Measurements from ENCODE around the gene LMOD2.

Gene LMOD2

GRCh38 chr7:123655614-123656013 is at the start of gene LMOD2:
Gene LMOD2 (plus strand): TSS chr7:123655866. CDS start chr7:123655964, 98 bp downstream.
- TF ChIP-seq ZNF274 (IDR thresholded peaks at IDR 0.05; ENCODE audit: low read depth, low read length) = no peak
- no peak within 1 kb of the TSS for H3K4me3 ChIP-seq (ENCODE audit: low read length)

- H3K4me3 ChIP-seq (ENCODE audit: low read length) = no peak overlapping the region
- no peak for TF ChIP-seq ZNF274 (IDR thresholded peaks at IDR 0.05; ENCODE audit: low read depth, low read length)
Measured at GRCh38 chr7:123607423-123607975, 48.2 kb upstream of the LMOD2 start.

GRCh38 chr7:123608991-123609882 is 46.4 kb upstream of the LMOD2 start:
- TF ChIP-seq ZNF274 (IDR thresholded peaks at IDR 0.05; ENCODE audit: low read depth, low read length) = no peak

DNA sequence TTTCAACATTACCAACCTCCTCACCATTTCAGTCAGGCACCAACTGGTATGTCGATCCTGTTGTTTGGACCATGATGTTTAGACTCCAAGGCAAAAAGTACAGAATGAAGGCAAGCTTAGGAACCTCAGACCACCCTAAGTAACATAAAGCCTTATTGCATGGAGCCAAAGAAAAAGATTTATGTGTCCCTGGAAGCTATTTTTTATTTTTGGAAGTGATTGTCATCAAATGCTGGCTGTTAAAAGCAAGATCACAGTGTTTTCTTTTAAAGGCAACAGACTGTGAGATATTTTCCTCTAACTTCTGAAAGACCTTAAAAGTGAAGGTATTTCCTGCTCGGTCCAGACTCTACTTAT is 45.8 kb upstream of the LMOD2 start:
- TF ChIP-seq ZNF274 (IDR thresholded peaks at IDR 0.05; ENCODE audit: low read depth, low read length) = no peak
- no peak overlapping the region for H3K4me3 ChIP-seq (ENCODE audit: low read length)

More at GRCh38 chr7:123608991-123609882, 46.4 kb upstream of the LMOD2 start:
- no peak overlapping the region for H3K4me3 ChIP-seq (ENCODE audit: low read length)

DNA sequence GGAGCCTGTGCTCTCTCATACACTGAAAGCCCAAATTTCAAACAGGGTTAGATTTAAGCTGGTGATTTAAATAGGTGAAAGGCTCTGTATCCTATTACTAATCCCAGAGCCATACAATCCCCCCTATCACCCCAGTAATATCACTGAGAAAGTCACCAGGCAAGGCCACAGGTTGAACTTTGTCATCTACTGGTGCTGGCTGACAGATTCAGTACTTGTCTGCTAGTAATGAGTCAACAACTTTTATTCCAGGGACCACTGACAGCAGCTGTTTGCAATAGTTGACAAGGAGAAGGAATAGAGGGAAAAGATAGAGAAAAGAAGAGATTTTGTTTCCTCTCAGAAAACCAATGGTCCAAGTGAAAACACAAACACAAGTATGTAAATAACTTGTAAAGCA is 43.6 kb upstream of the LMOD2 start:
- no peak for TF ChIP-seq ZNF274 (IDR thresholded peaks at IDR 0.05; ENCODE audit: low read depth, low read length)
- no peak overlapping the region for H3K4me3 ChIP-seq (ENCODE audit: low read length)

DNA sequence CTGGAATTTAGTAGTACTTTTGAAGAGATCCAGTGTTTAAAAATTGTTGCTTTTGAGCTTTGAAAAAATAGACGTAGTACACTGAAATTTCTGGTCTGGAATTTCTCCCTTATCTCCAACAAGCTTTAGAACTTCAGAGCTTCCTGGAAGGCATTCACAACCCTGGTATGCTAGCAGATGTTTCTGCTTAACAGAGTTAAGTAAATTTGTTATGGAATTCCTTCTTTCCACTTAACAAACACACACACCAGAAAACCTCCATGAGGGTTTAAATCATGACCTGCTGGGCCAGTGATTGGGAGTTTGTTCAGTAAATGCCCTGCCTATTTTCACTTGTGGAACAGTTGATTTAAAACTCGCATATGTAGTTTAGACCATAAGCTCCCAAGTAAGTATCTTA is 40.3 kb upstream of the LMOD2 start:
- TF ChIP-seq ZNF274 (IDR thresholded peaks at IDR 0.05; ENCODE audit: low read depth, low read length) = no peak
- no peak overlapping the region for H3K4me3 ChIP-seq (ENCODE audit: low read length)

- no peak overlapping the region for H3K4me3 ChIP-seq (ENCODE audit: low read length)
- TF ChIP-seq ZNF274 (IDR thresholded peaks at IDR 0.05; ENCODE audit: low read depth, low read length) = no peak
Measured at GRCh38 chr7:123616223-123616622, 39.4 kb upstream of the LMOD2 start.

DNA sequence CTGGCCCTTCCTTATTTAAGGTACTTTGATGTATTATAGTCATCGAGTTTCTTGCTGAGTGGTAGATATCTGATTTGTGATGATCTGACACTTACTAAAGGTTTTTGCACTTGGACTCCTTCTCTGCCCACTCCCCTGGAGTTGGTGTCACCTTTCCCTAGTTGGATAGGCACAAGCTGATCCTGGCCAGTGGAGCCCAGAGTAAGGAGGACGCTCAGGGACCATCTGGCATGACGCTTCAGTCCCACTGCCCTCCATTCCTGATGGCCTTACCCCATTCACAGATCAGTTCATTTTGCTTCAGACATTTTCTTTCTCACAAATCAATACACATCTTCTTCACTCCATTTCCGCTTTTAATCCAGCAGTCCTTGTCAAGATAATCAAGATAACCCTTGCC is 34.0 kb upstream of the LMOD2 start:
- H3K4me3 ChIP-seq (ENCODE audit: low read length) = no peak overlapping the region
- no peak for TF ChIP-seq ZNF274 (IDR thresholded peaks at IDR 0.05; ENCODE audit: low read depth, low read length)

- no peak overlapping the region for H3K4me3 ChIP-seq (ENCODE audit: low read length)
Measured at GRCh38 chr7:123622660-123623386, 32.8 kb upstream of the LMOD2 start.

GRCh38 chr7:123624527-123625183 is 31.0 kb upstream of the LMOD2 start:
- H3K4me3 ChIP-seq (ENCODE audit: low read length) = no peak overlapping the region
- TF ChIP-seq ZNF274 (IDR thresholded peaks at IDR 0.05; ENCODE audit: low read depth, low read length) = no peak

More at GRCh38 chr7:123622660-123623386, 32.8 kb upstream of the LMOD2 start:
- no peak for TF ChIP-seq ZNF274 (IDR thresholded peaks at IDR 0.05; ENCODE audit: low read depth, low read length)

DNA sequence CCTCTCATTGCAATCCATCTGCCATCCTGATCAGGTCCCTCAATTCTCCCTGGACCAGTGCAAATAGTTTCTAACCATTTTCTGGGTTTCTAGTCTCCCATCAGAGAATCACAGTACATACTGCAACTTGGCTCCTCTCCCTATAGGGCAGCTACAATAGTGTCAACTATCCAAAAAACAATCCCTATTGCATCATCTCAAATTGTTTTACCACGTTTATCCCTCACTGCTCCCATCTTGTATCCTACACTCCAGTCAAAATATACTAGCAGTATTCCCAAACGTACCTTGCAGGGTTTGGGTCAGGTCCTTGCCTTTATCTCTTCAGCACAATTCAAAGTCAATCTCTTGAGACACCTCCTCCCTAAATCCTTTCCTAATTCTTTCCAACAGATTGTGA is 30.4 kb upstream of the LMOD2 start:
- TF ChIP-seq ZNF274 (IDR thresholded peaks at IDR 0.05; ENCODE audit: low read depth, low read length) = no peak
- no peak overlapping the region for H3K4me3 ChIP-seq (ENCODE audit: low read length)

DNA sequence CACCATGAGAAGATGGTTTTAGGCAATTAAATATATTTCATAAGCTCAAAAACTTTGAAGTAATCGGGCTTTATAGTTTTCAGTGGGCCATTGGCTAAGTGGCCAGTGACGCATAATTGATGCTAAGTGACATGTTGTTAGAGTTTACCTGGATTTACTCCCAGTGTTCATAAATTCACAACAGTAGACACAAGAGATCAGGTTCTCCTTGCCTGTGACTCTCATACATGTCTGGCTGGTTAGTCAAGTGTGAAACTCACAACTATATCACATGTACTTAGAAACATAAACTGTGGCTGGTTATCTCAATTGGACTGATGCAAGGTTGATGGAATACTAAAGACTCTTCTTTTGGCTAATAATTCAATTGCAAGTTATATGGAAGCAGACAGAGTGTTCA is 27.8 kb upstream of the LMOD2 start:
- no peak overlapping the region for H3K4me3 ChIP-seq (ENCODE audit: low read length)
- no peak for TF ChIP-seq ZNF274 (IDR thresholded peaks at IDR 0.05; ENCODE audit: low read depth, low read length)

- no peak overlapping the region for H3K4me3 ChIP-seq (ENCODE audit: low read length)
- TF ChIP-seq ZNF274 (IDR thresholded peaks at IDR 0.05; ENCODE audit: low read depth, low read length) = no peak
Measured at GRCh38 chr7:123628829-123629228, 26.8 kb upstream of the LMOD2 start.

- TF ChIP-seq ZNF274 (IDR thresholded peaks at IDR 0.05; ENCODE audit: low read depth, low read length) = no peak
- H3K4me3 ChIP-seq (ENCODE audit: low read length) = no peak overlapping the region
Measured at GRCh38 chr7:123629281-123629680, 26.4 kb upstream of the LMOD2 start.
